HPDE6-E6E7 (cell line): ENCODE data around the gene PDZD4.

Source experiments
- DNase-seq: peaks from one replicate; pipeline ENCODE4 v3.0.0; 2011; ENCODE audit warnings: missing footprints; ENCODE audit errors: extremely low spot score

Gene PDZD4

DNA sequence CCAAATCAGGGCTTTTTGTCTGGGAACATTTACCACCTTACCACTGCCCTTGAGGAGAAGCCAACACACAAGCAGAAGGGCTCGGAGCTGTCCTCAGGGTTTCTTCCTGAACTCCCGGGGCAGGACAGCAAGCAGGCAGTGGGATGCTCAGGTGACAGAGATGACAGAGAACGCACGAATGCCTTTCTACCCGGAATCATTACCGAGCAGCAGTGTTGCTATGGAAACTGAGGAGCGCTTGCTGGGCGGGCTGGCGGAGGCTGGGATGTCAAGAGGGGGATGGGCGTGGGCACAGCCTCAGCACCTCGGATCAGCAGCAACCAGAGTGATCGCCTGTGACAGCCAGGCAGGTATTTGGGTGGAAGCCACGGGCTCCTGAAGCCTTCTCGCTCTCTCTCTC is 18.1 kb downstream of the PDZD4 start:
- no peak for DNase-seq

DNA sequence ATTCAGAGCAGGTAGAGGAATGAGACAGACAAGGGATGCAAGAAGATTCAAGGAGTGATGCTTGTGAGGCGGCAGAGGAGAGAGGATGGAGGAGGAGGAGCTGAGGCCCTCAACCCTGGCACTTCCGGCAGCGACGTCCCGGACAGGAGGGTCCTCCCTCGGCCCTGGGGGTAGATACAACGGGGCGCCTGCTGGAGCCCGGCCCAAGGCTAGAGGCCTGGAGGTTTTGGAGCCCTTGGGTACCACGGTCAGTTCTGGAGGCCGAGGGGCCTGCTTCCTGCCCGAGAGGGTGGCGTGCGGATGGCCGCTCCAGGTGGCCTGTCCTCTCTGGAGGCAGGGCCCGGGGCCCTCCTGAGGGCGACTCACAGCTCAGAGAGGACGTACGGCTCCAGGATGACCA is 22.4 kb downstream of the PDZD4 start:
- DNase-seq, result no peak

DNA sequence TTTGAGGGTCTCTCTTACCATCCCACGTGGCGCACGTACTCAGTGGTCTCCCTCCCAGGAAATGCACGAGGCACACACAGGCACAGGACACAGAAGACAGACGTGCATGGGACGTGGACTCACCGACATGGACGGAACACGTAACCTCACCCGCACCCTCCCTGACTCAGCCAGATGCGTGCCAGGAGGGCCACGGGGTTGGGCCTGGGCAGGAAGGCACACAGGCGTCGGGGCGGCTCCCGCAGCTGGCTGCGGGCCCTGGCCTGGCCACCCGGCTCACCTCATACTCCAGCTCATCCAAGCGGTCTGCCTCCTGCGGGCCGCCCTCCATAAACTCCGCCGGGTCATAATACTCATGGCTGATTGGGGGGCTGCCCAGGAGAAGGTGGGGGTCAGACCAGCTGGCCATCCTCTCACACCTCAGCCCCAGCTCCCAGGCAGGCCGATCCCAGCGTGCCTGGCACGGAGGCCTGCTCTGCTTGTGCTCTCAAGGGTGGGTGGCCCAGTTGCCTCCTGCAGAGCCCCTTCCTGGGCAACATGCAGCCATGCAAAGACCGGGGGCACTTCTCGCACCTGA is 23.3 kb downstream of the PDZD4 start:
- DNase-seq, result no peak

DNA sequence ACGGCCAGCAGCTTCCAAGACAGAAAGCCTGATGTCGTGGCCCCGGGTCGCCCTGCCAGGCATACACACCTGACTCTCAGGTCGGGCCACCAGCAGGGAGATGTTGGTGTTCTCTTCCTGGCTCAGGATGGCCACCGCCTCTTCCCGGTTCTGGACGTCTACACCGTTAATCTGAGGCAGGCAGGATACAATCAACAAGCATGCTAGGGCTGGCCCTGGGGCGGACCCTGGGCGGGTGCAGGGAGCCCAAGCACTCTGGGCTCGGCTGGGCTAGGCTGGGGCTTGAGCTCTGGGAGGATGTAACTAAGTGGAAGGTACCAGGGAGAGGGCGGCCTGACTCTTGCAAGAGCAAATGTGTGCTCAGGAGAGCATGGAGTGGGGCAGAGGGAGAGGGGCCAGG is 24.9 kb downstream of the PDZD4 start:
- DNase-seq, result no peak

DNA sequence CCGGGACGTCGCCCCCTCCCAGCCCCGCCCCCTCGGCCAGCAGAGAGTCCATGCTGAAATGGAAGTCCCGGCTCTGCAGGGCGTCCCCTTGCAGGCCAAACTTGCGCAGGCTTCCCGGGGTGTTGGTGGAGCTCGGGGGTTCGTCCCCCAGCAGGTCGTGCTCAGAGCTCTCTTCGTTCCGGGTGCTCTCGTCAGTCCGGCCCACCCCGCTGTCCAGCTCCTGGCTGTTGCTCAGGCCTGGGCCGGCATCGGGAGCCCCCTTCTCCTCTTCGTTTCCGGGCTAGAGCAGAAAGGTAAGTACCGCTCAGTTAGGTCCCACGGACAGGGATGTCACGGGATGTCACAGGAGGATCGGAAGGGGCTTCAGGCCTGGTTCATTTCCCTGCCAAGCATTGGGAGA is 25.7 kb downstream of the PDZD4 start:
- no peak for DNase-seq

DNA sequence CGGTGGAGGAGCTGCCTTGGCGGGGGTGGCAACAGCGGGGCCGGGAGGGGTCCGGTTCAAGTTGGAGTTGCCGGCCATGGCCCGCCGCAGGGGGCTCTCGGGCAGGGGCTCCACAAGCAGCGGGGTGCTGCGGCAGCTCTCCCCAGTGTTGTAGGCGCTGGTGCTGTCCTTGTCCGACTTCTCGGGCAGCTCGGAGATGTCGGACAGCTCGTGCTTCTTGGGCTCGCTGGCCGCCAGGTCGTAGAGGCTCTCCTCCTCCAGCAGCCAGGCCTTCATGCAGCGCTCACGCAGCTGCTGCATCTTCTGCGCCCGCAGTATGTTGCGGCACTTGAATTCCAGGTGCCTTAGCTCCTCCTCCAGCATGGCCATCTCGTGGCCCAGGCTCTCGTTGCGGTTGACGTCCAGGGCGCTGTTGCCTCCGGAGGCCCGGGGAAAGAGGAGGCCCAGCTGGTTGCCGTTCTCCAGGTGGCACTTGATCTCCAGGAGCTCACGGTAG is 26.2 kb downstream of the PDZD4 start:
- DNase-seq, result no peak

DNA sequence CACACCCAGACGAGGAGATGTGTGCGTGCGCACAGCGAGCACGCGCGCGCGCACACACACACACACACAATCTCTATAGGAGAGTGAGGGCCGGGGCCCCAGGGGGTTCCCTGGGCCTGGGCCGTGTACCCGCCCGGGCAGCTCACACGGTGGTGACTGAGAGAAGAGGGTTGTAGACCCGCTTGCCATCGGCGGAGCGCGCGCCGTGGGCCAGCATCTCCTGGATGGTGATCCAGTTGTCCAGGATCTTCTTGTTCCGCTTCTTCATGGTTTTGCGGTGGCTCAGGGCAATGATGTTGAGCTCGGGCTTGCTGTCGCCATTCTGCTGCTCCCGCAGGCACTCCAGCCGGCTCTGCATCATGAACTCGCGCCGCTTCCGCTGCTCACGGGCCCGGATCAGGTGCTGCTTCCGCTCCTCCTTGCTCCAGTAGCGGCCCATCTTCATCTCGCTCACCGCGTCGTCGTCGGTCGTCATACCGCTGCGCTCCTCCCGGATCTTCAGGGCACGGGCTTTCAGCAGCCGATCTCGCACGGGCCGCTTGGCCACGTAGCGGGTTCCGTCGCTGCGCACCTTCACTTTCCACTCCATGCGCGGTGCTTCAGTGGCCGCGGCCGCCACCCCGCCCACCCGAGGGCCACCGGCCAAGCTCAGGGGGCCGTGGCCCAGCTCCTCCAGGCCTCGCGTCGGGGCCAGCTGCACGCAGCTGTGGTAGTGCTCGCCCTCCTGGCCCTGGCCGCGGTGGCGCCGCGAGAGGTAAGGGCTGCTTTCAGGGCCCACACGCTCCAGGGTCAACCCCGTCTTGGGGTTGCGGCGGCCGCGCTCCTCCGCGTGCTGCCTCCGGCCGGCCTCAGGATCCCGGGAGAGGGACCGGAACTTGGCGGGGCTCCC is 26.9 kb downstream of the PDZD4 start:
- DNase-seq, result no peak

DNA sequence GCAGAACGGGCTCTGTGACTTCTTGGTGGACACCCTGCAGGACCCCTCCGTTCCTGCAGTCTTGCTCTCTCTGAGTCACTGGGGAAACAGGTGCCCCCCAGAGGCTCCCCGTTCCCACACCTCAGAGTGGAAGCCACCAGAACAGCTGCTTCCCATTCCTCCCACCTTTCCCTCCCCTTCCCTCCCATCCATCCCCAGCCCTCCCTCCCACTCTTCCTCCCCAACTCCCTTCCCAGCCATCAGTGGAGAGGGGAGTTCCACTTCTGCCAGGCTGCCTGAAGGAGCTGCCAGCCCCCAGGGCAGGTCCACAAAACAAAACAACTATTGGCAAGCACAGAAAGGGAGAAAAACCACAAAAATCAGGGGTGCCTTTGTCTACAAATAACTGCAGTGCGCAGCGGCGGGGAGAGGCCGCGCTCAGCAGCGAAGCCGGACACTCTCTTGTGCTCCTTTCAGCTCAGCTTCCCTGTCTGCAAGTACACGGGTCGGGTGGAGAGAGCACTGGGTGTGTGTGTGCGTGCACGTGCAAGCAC is 27.8 kb downstream of the PDZD4 start:
- no peak for DNase-seq

DNA sequence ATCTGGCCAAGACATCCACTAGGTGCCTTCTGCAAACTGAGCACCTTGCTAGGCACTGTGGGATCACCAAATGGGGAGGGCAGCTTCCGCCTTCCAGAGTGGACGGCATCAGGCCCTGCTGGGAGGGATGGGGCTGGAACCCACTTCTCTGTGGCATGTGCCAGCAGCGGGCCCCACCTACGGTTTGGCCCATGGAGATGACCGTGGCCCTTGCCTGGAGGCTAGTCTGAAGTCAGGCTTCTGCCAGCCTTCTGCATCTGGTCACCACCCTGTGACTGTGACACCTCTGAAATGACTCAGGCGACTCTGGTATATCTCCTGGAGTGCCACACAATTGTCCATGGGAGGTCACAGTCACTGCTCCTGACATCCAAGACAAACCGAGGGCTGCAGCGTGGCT is 28.7 kb downstream of the PDZD4 start:
- no peak for DNase-seq

DNA sequence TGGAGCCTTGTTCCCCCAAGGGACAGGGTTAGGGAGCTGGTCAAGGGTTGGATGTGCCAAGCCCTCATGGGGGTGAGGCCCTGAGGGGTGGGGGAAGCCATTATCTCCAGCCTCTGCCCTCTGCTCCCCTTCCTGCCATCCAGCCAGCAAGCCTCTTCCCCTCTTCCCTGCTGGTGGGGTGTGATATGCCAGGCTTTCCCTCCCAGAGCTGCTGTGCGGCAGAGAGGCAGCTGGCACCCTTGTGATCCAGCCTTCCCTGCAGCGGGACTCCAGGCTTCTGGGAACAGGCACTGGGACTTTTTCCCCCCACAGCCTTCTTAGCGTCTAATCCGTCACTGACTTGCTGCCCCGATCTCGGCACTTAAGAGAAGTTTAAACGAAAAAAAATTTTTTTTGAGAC is 29.6 kb downstream of the PDZD4 start:
- DNase-seq, result no peak

DNA sequence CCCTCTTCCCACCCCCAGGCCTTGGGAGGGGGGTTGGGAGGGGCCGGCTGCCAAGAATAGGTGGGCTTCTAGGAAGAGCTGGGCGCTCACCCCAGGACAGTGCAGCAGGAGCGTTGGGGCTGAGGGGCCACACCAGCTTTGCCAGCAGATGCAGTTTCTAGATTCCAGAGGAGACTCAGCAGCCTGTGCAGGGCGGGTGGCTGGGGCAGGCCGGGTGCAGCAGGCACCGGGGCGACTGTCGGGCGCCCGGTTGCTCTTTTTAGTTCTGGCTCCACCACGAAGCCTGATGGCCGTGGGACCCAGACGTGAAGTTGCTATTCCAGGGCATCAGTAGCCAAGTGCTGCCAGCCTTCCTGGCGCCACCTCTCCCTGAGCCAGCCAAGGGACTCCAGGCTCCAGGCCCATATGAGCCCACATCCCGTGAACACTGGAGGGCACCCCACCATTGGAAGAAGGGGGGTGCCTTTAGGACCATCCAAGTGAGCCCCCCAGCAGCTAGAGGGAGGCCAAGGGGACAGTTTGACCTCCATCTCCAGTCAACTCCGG is 30.1 kb downstream of the PDZD4 start:
- no peak for DNase-seq

DNA sequence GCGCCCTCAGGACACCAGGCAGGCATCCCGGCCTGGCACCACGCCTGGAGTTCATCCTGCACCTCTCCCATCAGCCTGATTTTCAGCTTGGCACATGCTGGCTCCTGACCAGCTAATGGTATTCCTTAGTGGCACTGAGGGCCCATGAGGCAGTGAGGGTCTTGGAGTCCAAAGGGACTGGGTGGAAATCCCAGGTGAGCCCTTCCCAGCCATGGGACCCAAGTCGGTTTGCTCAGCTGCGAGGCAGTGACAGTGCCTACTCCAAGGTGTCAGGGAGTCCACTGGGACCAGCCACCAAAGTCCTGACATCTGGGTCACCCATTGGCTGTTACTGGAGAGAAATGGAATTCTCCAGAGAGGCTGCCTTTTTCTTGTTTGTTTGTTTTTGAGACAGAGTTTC is 31.0 kb downstream of the PDZD4 start:
- no peak for DNase-seq

DNA sequence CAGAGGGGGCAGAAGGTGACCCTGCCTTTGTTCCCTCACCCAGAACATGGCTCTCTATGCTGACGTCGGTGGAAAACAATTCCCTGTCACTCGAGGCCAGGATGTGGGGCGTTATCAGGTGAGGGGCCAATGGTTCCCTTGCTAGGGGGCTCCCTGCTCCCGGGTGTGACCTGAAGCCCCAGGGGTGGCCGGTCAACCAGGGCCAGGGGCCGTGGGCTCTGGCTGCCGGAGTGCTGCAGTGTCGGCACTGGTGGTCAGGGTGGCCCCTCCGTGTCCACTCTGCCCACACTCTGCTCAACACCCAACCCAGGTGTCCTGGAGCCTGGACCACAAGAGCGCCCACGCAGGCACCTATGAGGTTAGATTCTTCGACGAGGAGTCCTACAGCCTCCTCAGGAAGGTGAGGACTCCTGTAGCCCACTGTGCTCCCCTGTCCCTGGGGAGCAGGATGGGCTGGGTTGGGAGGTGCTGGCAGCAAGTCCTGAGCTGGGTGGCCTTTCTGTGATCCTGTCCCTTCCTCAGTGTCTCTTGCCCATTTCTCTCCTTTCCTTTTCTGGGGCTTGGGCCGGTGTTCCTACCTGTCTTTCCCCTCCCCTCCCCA is 32.8 kb downstream of the PDZD4 start:
- no peak for DNase-seq

DNA sequence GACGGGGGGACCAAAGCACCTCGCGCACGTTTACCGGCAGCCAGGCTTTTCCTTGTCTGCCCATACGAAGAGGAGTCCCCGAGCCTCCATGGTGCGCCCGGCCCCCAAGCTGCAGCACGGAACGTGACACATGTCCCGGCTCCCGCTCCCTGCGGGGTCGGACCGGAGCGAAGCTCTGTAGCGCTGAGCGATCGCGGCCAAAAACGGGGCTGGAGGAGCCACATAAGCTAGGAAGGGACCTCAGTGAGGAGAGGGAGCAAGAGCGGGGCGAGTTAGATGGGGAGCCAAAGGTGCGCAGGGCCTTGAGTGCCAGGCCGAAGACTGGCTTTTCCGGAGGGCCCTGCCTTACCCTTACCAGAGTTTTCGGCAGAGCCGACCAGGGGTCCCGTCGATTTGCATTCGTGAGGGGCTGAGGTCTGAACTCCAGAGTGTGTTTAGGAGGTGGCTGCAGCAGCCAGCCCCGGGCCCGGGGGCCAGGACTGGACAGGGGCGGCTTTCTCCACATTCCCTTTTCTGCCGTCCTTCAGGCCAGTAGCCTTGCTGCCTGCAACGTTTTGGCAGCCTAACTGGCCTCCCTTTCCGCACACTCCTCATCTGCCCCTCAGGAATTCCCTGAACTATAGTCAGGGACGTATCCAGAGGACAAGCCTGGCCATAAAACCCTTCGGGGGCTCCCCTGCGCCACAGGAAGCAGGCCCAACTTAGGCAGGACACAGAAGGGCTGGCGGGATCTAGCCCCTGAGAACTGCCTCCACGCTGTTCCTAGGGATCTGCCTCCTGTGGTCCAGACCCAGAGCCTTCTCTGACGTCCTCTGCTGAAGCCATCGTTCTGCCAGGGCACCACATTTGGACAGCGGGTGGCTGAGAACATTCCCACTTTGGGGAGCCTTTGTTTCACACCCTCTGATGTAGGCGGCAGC is 35.2 kb downstream of the PDZD4 start:
- DNase-seq, result no peak

DNA sequence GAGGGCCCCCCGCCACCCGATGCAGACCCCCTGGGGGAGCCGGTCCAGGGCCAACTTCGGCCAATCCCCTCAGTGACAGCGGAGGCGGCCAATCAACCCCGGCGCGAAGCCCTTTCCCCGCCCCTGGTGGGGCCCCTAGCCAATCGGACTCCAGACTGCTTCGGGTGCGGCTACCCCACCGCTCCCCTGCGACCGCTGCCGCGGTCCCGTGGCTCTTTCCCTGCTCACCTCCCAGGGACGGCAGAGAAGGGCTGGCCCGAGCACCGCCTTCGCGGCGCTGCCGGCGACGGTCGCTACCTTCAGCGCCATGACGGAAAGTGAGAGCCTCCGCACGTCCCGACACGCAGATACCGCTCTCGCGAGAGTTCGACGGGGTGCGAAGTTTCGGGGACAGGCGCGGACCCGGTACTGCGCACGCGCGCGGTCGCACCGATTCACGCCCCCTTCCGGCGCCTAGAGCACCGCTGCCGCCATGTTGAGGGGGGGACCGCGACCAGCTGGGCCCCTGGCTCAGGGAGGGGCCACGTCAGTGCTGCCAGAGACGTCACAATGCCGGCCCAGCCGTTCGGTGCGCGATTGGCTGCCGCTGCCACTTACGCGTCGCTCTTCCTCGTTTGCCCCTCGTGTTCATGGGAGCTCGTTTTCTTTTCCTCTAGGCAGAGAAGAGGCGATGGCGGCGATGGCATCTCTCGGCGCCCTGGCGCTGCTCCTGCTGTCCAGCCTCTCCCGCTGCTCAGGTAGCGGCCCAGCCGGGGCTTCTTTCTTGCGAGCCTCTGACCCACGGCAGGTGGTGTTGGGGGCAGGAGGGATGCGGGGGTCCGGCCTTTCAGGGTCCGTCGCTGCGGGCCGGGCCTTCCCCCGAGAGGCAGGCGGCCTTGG is 36.1 kb downstream of the PDZD4 start, which contains the start of the genes IDH3G and SSR4:
Gene IDH3G, minus strand, starts transcription at position 358 of the 879 bp plus-strand sequence. Its CDS starts 49 bp downstream, at position 309.
Gene SSR4, plus strand, starts transcription at position 651 of the 879 bp plus-strand sequence. Its CDS starts 20 bp downstream, at position 671.
- peak; percentile 100 for DNase-seq

DNA sequence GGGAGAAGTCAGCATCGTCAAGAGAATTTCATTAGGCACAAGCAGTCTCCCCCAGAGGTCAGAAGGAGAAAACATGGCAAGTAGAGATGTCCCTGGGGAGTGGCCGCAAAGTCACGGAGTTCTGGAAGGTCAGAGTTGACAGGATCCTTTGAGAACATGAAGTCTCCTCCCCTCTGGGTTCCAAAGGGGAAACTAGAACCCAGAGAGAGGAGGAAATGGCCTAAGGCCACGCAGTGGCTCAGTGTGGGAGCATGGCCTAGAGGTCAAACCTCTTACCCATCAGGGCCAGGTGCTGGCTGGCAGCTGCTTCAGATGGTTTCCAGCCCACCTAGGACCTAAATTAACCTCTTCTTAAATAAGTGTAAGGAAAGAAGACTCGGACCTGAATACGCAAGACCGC is 37.1 kb downstream of the PDZD4 start:
- DNase-seq, result no peak

DNA sequence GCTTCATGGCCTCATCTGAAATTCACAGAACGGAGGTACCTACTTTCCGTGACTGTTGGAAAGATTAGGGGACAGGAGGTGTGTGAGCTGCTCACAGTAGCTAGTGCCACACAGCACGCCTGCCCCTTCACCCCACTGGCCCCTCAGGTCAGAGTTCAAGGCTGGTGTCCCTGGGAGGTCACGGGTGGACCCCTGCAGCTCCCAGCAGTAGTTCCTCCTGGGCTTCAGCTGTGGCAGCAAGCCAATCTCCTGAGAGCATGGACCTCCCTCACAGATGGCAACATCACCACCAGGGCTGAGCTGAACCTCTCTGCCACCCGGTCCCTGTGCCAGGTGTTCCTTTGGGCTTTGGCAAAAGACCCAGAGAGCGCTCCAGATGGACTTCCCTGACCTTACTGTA is 38.0 kb downstream of the PDZD4 start:
- no peak for DNase-seq

DNA sequence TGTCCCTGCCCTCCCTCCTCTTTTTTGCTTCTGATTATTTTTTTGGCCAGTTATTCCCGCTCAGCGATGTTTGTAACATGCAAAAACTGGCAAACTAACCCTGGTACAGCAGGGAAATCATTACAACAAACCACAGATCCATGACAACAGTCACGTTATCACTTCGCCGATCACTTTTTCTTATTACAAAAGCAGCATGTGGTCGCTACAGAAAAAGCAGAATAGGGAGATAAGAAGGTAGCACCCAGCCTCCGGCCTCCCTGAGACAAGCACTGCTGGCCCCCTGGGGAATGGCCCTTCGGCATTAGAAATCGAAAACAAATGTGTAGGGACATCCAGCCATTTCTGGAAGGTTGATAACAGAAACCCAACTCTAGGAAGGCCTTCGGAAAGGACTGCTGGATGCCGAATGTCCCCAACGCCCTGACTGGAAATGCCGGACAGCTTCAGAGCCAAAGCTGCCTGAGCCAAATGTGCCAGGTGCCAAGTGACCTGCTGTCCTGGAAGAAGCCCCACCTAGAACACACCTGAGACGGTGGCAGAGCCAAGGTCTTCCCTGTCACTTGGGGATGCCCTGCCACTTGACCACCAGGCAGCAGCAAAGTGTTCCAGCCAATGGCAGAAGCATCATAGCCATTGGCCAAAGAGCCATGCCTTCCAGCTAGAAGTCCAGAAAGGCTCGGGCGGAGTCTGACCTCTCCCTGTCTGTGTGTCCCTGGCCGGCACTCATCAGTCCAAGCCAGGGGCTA is 39.1 kb downstream of the PDZD4 start:
- DNase-seq, result no peak

DNA sequence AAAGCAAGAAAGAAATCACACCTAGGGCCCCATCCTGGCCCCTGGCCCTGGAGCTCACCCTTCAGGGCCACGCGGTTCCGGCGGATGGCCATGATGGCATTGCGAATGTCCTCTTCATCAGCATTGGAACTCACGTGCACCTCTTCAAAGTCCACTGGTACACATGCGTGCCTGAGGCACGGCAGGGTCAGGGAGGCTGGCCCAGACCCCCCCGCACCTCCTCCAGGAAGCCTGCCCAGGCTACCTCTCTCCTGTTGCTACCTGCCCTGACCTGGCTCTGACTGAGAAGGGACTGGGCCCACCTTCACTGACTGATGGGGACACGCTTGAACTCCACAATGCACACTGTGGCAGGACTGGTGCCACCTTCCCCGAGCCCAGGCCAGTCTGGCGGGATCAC is 40.7 kb downstream of the PDZD4 start:
- no peak for DNase-seq
